ENCODE measurements around the gene MIER2.

The MIER2 gene

DNA sequence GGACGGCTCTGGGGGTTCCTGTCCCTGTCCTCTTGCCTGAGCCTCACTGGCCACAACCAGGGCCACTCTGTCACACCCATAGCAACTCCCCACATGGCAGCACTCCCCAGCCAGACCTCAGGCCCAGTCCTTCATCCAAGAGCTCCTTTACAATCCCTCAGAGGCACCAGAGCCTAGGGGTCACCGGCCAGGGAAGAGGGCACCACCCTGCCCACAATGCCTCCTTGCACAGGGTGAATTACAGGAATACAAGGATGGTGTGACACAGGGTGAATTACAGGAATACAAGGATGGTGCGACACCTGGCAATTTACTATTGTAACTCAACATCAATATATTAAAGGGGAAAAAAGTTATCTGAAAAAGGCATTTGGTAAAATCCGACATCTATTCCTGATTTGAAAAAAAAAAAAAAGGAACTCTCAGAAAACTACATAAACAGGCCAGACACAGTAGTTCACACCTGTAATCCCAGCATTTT, 16.5 kb downstream of the MIER2 start:
- peak; percentile 16 for DNase-seq

DNA sequence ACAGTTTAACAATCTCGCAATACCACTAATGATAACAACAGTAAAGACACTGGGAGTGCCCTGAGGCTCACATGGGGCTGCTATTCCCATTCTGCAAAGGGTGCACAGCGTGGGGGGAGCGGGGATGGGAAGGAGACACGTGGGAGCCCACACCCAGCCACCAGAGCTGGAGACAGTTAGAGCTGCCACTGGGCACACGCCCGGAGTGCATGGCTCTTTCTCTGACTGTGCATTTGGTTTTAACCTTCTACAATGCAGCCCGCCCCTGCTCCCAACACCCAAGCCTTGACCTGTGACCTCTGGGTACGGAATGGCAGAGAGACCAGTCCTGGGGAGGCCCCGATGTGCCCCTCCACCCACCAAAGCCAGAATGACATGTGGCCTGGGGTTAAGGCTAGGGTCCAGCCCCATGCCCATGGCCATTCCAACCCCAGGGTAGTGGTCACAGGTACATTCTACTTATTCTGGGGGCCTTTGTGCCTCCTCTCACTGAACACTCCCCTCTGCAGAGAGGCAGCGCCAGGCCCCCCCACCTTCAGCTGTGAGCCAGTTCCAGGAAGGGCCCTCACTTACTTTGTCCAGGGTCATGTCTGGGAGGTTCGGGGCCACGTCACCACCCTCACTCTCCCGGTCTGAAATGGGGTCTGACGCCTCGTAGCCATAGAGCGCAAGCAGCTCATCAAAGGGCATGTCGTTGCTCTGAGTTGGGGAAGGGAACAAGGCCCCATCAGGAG, 17.1 kb downstream of the MIER2 start:
- DNase-seq = no peak

DNA sequence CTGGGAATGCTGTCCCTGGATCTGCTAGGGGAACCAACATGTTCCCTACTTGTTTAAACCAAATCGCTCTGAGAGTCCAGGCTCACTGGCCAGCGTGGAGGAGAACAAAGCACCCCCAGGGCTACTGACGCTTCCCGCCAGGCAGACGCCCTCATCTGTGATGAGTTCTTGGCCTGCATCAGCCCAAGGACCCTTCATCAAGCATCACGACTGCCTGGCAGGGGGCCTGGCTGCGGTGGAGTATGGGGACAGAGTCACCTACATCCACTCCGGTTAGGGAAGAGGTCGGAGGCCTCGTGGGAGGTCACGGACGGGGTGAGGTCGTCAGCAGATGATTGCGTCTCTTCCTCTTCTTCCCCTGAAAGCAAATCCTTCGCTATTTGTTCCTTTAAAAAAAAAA, 17.7 kb downstream of the MIER2 start:
- no peak for DNase-seq

DNA sequence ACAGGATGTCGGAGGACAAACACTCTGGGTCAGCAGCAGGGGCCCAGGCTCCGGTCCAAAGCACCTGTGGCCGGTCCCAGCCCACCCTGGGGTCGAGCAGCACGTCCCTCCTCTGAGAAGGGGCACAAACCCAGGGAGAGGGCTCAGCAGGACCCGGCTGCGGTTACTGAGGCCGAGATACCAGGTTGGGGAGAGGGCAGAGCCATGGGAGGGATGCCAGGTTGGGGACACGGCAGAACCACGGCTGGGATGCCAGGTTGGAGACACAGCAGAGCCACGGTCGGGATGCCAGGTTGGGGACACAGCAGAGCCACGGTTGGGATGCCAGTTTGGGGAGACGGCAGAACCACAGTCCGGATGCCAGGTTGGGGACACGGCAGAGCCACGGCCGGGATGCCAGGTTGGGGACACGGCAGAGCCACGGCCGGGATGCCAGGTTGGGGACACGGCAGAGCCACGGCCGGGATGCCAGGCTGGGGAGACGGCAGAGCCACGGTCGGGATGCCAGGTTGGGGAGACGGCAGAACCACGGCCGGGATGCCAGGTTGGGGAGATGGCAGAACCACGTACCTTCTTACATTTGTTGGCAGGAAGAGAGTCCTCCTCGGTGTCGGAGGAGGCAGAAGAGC, 18.5 kb downstream of the MIER2 start:
- no peak for DNase-seq

DNA sequence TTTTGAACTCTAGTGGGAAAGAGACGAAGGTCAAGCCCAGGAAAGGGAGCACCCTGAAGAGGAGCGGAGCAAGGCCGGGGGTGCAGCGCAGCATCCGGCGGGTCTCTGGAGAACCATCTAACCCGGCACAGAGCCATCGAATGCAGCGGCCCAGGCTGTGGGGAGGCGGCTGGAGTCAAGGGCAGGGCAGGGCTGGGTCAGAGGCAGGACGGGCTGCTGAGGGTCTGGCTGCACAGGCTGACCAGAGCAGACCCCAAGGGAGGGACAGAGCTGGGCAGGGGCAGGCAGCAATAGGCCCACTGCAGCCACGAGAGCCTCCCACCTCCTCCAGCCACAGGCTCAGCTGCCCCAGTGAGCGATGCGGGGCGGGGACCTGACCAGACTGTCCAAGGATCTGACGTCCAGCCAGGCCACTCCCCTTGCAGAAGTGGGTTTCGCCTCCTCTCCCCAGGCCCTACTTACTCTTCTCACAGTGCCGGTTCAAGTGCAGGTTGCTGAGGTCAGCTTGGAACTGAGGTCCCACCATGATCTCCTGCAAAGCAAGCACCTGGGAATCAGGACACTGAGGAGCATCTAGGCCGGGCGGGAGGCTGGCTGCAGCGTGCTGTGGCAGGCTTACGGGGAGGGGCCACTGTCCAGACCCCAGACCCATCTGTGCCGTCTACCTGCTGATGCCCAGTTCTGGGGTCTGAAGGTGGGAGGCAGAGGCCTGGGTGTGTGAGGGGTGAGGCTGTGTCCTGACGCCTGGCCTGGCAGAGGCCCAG, 19.2 kb downstream of the MIER2 start:
- DNase-seq = no peak

DNA sequence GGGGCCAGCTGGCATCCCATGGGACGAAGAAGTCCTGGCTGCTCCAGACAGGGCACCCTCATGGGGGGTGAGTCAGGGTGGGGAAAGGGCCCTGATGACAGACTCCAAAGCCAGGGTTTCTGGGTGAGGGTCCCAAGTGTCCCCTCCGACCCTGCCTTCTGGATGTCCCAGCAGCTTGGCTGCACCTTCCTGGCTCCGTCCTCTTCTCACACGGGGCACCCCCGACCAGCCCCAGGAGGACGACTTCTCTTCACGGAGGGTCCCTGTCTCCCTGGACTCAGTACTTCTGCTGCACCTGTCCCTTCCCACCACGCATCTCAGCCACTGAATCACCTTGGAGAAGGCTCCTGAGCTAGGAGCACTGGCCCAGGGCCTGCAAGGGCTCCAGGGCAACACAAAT, 19.9 kb downstream of the MIER2 start:
- DNase-seq = no peak

DNA sequence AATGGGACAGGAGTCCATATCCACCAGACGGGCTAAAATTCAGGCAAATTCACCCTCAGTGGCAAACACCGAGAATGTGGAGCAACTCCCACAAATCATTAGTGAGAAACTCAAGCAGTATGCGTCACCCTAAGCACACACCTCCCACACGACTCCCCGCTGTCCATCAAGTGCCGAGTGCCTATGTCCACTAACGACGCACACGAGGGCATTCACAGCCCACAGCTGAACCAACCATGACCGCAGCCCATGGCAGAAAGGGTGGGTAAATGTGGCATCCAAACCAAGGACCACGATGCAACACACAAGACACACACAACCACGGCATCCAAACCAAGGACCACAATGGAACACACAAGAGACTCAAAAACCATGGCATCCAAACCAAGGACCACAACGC, 22.0 kb downstream of the MIER2 start:
- no peak for DNase-seq

DNA sequence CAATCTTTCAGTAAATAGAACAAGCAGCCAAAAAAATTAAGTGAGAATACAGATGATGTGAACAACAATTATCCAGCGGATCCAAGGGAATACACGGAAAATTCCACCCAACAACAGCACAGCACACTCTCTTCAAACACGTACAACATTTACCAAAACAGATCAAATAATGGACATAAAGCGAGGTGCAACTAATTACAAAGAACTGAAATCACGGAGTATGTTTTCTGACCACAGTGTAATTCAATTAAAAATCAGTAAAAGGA, 26.2 kb downstream of the MIER2 start:
- no peak for DNase-seq

DNA sequence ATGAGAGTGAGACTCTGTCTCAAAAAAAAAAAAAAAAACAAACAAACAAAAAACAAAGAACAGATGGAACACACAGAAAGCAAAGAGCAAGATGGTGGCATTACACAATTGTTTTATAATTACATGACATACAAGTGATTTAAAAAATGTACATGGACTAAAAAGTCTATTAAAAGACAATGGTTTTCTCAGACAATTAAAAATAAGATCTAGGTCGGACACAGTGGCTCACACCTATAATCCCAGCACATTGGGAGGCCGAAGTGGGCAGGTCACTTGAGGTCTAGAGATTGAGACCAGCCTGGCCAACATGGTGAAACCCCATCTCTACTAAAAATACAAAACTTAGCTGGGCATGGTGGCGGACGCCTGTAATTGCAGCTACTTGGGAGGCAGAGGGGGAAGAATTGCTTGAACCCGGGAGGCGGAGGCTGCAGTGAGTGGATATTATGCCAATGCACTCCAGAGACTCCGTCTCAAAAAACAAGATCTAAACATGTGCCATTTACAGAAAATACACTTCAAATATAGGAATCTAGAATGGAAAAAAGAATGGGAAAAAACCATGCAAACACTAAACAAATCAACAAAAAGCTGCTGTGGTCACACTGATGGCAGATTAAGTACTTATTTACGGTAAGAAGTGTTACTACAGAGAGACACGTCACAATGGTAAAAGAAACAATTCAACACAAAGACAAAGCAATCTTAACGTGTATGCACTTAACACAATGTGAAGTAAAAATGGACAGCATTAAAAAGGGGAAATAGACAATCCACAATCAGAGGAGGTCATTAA, 26.7 kb downstream of the MIER2 start:
- no peak for DNase-seq

DNA sequence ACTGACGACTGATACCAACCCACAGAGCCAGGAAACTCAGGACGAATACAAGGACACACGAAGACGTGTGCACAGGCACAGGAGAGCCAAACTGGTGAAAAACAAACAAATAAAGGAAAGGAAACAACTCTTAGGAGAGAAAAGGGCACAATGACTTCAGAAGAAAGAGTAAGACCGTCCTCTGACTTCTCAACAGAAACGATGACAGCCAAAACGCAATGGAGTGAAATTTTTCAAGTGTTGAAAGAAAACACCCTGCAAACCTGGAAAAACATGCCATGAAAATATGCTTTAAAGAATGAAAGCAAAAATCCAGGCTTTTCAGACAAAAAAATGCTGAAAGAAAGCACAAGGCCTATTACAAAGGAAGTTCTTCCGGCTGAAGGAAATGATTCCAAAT, 28.8 kb downstream of the MIER2 start:
- DNase-seq = no peak

DNA sequence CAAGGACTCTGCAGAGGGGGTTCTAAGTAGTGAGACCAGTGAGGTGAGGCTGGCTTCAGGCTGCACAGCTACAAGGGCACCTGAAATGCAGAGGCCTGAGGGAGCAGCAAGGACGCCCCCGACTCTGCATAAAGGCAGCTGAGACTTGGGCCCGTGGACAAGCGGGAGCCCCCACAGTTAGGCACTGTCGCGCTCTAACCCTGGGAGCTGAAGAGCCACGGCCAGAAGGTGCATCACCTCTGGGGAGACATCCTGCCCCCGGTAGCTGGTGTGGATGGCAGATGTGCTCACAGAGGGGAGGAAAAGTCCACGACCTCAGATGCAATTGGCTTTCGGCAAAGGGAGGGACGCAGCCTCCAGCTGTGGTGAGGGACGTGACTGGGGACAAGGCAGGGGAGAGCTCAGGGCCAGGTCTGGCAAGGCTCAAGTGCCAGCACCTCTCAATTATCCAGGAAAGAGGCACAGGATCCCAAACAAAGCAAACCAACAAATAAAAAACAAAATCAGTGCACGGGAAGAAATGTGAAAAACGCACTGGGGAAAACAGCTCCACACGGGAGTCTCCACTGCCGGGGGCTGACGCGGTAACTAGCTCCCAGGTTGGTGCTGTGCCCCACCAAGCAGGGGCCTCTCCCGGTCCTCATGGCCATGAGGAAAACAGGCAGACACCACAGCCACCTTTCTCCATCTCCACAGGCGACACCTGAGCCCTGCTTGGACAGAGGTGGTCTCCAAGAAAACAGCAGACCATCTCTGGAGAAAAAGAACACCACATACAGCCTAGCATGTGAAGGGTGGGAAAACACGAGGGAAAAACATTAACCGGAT, 30.4 kb downstream of the MIER2 start:
- DNase-seq = no peak

DNA sequence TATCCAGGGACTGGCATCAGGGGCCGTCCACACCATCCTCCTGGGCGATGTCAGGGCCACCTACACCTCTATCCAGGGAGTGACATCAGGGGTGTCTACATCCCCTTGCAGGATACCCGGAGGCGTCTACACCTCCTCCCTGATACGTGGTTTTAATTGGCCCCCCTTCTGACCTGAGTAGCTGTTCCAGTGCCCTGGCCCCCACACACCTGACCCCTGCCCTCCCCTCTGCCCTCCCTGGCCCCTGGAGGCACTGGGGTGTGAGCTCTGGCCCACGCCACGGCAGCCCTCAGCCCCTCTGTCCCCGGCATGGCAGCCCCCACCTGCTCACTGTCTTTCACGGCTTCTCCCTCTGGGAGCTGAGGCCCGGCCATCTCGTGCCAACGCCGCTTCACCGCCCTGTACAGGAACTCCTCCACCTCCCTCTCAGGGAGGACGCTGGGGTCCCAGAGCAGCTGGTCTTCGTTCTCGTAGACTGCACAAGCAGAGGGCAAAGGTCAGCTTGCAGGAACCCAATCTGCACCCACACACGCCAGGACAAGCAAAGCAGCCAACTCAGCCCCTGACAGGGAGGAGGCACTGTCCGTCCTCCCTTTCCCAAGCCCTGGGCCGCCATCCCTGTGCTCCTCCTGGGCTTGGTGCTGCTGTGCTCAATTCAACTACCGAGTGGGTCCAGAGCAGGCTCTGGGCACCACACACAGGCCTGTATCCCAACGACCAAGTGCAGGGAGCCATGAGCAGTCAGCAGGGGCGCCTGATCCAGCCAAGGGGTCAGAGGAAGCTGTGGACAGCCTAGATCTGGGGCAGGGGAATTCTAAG, 31.2 kb downstream of the MIER2 start:
- no peak for DNase-seq

DNA sequence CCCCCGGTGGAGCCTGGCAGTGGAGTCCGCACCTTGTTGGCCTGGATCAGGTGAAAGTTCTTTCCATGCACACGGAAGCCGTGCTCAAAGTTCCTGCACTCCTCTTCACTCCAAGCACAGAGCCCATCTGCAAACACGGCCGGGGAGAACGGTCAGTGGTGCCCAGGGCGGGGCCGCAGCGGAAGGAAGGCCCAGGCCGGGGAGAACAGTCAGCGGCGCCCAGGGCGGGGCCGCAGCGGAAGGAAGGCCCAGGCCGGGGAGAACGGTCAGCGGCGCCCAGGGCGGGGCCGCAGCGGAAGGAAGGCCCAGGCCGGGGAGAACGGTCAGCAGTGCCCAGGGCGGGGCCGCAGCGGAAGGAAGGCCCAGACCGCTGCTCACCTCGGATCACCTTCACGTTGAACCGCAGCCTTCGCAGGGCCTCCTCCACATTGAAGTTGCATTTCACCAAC, 32.8 kb downstream of the MIER2 start:
- no peak for DNase-seq

DNA sequence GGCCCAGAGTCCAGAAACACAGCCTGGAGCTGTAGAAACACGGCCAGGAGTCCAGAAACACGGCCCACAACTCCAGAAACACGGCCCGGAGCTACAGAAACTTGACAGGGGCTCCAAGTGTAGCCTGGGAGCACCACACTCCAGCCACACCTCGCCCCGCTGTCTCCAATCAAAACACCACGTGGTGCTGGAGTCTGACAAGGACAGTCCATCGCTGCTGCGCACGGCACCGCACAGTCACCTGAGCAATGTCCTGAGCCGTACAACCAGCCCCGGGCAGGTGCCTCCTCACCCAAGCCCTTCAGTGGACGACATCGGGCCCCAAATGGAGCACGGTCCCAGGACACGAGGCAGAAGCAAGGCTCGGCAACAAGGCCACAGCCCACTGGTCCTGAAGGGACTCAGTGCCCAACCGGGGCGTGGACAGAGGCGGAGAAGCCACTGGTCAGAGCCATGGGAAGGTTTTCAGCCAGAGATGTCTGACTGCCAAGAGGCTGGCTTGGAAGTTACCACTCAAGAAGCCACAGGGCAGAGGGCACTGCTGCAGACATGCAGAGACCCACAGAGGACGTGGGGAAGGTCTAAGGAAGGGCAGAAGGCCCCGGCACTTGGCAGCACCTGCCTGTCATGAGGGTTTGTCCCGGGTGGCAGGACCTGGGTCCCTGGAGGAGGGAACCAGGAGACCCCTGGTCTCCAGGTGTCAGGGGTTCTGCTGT, 33.7 kb downstream of the MIER2 start:
- no peak for DNase-seq

DNA sequence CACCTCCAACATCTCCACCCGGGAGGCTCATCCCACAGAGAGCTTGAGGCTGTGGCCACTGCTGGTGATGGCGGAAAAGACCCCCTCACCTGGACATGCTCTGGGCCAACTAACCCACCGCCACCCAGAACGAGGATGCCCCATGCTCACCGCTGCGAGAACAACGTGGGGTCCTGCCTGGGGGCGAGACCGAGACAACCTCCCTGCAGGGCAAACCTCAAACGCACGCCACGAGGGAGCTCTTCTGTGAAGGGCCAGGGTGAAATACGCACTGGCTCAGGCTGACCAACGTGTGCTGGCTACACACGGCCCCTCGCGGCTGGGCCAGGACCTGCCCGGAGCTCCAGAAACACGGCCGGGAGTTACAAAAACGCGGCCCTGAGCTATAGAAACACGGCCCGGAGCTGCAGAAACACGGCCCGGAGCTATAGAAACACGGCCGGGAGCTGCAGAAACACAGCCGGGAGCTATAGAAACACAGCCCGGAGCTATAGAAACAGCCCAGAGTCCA, 34.4 kb downstream of the MIER2 start:
- no peak for DNase-seq

DNA sequence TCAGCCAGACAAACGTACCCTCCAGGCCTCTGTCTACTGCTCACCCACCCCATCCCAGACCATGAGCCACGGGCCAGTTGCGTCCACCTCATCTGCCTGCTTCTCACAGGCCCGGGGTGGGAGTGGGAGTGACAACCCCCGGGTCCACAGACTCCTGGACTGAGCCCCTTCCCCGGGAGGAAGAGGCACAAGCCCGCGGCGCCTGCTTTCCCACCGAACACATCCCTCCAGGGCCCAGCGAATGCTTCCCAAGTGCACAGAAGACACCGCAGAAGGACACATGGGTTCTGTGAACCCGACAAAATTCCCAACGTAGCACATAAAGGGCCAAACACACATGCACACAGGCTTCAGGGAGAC, 35.4 kb downstream of the MIER2 start:
- DNase-seq = no peak

DNA sequence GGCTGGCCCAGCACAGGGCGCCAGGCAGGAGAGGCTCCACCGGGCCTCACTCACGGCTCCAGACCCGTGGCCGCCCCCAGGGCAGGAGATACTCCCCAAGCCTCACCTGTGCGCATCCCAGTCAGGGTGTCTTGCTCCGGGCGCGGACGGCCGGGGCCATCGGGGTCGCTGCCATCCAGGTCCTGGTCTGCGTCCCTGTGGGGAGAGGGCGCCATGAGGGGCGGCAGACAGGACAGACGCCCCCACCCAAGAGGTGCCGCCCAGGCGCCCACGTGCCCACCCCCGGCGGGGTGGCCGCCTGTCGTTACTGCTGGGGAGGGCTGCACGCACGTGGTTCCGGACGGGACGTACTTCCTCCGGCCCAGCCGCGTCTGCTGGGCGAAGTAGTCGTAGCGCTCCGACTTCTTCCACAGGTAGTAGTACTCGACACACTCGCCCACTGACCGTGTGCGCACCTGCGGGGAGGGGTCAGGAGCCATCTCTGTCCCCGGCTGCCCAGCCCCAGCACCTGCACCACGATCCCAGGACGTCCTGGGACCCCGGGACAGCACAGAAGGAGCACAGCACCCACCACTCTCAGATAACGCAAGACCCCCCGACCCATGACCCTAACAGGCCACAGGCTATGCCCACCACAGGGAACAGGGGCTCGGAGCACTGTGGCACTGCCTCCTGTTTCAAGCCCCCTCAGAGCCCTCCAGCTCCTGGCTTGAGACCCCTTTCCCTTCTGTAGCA, 36.0 kb downstream of the MIER2 start:
- DNase-seq = no peak

DNA sequence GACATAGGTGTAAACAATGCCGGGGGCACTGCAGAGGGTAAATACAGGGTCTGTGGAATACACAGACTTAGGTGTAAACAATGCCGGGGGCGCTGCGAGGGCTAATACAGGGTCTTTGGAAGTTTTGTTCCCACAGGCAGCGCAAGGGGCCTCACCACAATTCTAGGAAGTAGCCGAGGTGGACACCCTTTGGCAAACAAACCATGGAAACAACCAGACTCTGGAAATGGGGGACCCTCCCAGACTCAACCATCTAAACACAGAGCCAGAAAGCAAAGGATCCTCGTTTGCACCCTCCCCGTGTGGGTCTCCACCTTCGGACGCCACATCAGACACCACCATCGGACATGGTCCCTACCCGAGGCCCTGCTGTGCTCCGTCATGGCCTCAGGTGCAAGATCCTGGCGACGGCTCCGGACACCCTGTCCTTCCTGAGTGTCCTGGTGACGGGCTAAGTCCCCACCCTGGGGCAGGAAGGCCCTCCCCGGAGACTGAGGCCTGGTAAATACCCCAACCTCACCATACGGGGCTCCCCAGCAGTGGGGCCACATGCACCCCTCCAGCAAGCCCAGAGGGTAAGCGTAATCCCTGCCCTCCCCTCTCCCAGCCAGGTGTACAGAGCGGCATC, 36.7 kb downstream of the MIER2 start:
- DNase-seq = no peak

DNA sequence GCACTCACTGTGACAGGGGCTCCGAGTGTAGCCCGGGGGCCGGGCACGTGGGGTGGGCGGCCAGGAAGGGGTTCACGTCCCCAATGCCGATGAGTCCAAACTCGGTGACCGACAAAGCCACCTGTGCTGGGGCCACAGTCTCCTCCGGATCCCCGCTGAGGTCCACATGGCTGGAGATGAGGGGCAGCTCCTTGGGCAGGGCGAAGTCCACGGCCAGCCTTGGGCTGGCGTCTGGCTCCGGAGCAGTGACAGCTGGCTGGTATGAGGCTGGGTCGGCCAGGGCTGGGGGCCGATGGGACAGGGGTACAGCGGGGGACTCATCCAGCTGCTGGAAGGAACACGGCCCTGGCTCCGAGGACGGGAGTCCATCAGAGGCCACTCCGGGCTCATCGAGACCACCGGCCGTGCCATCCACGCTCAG, 37.5 kb downstream of the MIER2 start:
- DNase-seq = no peak

Data from NCI-H69 (cell line).